Measurements from ENCODE around the gene GSTP1. TPM values are rescaled to one million over a fixed set of nuclear protein-coding genes. Genes with fewer than 3 reads are reported as not detected.
A peak's percentile ranks its signal among the peaks of the same experiment; 100 is the strongest.

The GSTP1 gene
- total and polyA plus RNA-seq, 2 donors from 2014 or later: 800 to 1,687 TPM

DNA sequence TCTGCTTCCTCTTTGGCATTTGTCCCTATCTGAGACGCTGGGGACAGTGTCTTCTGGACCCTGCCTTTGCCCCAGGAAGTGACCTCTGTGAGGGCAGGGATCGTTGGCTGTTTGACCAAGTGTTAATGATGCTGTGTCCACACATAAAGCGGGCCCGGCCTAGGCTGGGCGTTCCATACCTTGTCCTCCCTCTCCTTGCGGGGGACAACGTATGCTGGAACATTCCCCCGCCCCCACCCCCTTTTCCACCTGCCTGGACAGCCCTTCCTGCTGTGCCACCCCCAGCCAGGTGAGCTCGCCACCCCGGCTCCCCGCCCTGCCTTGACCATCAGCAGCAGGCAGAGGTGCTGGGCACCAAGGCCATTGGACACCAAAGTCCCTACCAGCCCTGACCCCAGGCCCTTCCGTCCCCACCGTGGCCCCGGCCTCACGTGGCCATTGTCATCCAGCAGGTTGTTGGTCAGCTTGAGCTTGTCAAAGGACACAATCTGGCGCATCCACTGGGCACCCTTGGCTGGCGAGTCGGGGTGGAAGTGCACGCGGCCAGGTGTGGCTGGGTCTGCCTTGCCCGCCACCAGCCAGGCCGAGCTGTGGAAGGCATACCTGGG, 50.2 kb downstream of the GSTP1 start:
- no peaks in the 10 kb centered on the region for H3K36me3 ChIP-seq (ENCODE audit: control insufficient read depth in 2 of 3, insufficient read depth in 3 of 3, low read length in 3 of 3)
- no peaks in the 10 kb centered on the region for H3K9me3 ChIP-seq (ENCODE audit: control insufficient read depth in 2 of 3, insufficient read depth in 1 of 3, low read length in 3 of 3)
- intact Hi-C loops (cut with DNase I): no loop called here
- H3K4me3 ChIP-seq (ENCODE audit: low read length in 3 of 3): no peak overlapping the region
- no peak for FAIRE-seq
- no peak overlapping the region for H3K27ac ChIP-seq (ENCODE audit: low read depth in 2 of 2, low read length in 2 of 2)
- TF ChIP-seq, protein P1, sequence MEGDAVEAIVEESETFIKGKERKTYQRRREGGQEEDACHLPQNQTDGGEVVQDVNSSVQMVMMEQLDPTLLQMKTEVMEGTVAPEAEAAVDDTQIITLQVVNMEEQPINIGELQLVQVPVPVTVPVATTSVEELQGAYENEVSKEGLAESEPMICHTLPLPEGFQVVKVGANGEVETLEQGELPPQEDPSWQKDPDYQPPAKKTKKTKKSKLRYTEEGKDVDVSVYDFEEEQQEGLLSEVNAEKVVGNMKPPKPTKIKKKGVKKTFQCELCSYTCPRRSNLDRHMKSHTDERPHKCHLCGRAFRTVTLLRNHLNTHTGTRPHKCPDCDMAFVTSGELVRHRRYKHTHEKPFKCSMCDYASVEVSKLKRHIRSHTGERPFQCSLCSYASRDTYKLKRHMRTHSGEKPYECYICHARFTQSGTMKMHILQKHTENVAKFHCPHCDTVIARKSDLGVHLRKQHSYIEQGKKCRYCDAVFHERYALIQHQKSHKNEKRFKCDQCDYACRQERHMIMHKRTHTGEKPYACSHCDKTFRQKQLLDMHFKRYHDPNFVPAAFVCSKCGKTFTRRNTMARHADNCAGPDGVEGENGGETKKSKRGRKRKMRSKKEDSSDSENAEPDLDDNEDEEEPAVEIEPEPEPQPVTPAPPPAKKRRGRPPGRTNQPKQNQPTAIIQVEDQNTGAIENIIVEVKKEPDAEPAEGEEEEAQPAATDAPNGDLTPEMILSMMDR (IDR thresholded peaks at IDR 0.05; ENCODE audit: borderline replicate concordance, extremely low read depth, insufficient read depth): no peak
- no peak overlapping the region for H3K9ac ChIP-seq (ENCODE audit: low read length in 3 of 3)
- peak in 2 of 5 donors; percentile 50 to 67 for DNase-seq
- H3K27me3 ChIP-seq (ENCODE audit: control insufficient read depth, insufficient read depth, low read length): no peaks in the 10 kb centered on the region
- H3K4me1 ChIP-seq (ENCODE audit: control insufficient read depth in 2 of 3, insufficient read depth in 2 of 3, low read depth in 1 of 3, low read length in 3 of 3): peaks cover 0 to 20% (median 6%) of the 10 kb centered on the region in 3 donors

DNA sequence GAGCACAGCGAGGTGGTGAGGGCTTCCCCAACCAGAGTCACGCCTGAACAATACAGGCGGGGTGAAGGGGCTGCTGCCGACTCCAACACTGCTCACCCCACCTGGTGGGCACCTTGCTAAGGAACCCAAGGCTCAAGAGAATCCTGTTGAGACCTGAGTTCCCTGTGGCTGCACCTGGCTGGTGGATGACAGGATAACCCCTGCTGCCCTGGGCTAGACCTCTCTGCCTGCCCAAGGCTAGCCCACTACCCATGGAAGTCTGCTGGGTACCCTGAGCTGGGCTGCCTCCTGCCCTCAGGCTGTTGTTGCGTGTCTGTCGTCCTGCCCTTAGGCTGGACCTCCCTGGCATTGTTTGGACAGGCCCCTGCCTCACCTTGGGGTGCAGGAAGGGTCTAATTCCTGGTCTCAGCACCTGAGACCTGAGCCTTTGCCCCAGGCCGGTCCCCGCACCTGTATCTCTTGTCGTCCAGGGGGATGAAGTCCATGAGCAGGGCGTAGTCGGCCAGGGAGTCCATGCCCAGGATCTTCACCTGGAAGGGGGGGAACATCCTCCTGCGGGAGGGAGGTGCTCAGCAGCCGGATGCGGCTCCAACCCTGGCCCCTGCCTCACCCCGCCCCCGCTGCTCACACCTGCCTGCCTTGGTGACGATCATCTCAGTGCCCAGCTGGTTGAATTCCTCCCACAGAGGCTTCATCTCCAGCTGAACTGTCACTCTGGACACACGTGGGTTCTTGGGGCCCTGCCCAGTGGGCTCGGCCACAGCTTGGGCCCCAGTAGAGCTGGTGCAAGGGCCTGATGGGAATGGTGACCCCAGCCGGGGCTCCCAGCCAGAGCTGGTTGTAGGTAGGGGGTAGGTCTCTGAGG, 51.0 kb downstream of the GSTP1 start:
- Histone ChIP-seq H3K36me3 (ENCODE audit: control insufficient read depth in 2 of 3, insufficient read depth in 3 of 3, low read length in 3 of 3) (no peaks in the 10 kb centered on the region), H3K9me3 (ENCODE audit: control insufficient read depth in 2 of 3, insufficient read depth in 1 of 3, low read length in 3 of 3) (no peaks in the 10 kb centered on the region), H3K27ac (ENCODE audit: low read depth in 2 of 2, low read length in 2 of 2) (peak overlapping the region in 1 of 2 donors; percentile 32), H3K9ac (ENCODE audit: low read length in 3 of 3) (no peak overlapping the region), H3K4me3 (ENCODE audit: low read length in 3 of 3) (no peak overlapping the region), H3K4me1 (ENCODE audit: control insufficient read depth in 2 of 3, insufficient read depth in 2 of 3, low read depth in 1 of 3, low read length in 3 of 3) (peaks cover 0 to 17% (median 6%) of the 10 kb centered on the region in 3 donors), H3K27me3 (ENCODE audit: control insufficient read depth, insufficient read depth, low read length) (no peaks in the 10 kb centered on the region)
- intact Hi-C loops (cut with DNase I): no loop called here
- TF ChIP-seq, protein P1 (IDR thresholded peaks at IDR 0.05; ENCODE audit: borderline replicate concordance, extremely low read depth, insufficient read depth): no peak
- peak in 2 of 5 donors; percentile 48 to 71 for DNase-seq
- FAIRE-seq: no peak

GRCh38 chr11:67635231-67635521, 51.6 kb downstream of the GSTP1 start:
- Histone ChIP-seq H3K4me1 (ENCODE audit: control insufficient read depth in 2 of 3, insufficient read depth in 2 of 3, low read depth in 1 of 3, low read length in 3 of 3) (peaks cover 0 to 17% (median 6%) of the 10 kb centered on the region in 3 donors), H3K36me3 (ENCODE audit: control insufficient read depth in 2 of 3, insufficient read depth in 3 of 3, low read length in 3 of 3) (no peaks in the 10 kb centered on the region), H3K27ac (ENCODE audit: low read depth in 2 of 2, low read length in 2 of 2) (no peak overlapping the region), H3K9ac (ENCODE audit: low read length in 3 of 3) (no peak overlapping the region), H3K4me3 (ENCODE audit: low read length in 3 of 3) (no peak overlapping the region), H3K27me3 (ENCODE audit: control insufficient read depth, insufficient read depth, low read length) (no peaks in the 10 kb centered on the region), H3K9me3 (ENCODE audit: control insufficient read depth in 2 of 3, insufficient read depth in 1 of 3, low read length in 3 of 3) (no peaks in the 10 kb centered on the region)
- FAIRE-seq (no peak), DNase-seq (peak in 1 of 5 donors; percentile 33)
- intact Hi-C loops (cut with DNase I): no loop called here
- TF ChIP-seq, protein P1 (IDR thresholded peaks at IDR 0.05; ENCODE audit: borderline replicate concordance, extremely low read depth, insufficient read depth): no peak

Other genes starting within 250 kb of the GSTP1 start
- gene POLD4, start 230.3 kb upstream of the GSTP1 start, total RNA-seq: 54.4 TPM
- gene POLD4, start 230.3 kb upstream of the GSTP1 start, polyA plus RNA-seq (ENCODE audit: insufficient read depth, low read depth, low replicate concordance): 174 TPM
- gene CLCF1, start 210.2 kb upstream of the GSTP1 start, total RNA-seq: 15.8 TPM
- gene CLCF1, start 210.2 kb upstream of the GSTP1 start, polyA plus RNA-seq (ENCODE audit: insufficient read depth, low read depth, low replicate concordance): 5.7 TPM
- 17.8 TPM for gene RAD9A, start 191.8 kb upstream of the GSTP1 start, total RNA-seq
- 16.4 TPM for gene RAD9A, start 191.8 kb upstream of the GSTP1 start, polyA plus RNA-seq (ENCODE audit: insufficient read depth, low read depth, low replicate concordance)
- gene PPP1CA, start 182.0 kb upstream of the GSTP1 start, total RNA-seq: 155 TPM
- 210 TPM for gene PPP1CA, start 182.0 kb upstream of the GSTP1 start, polyA plus RNA-seq (ENCODE audit: insufficient read depth, low read depth, low replicate concordance)
- 13.9 TPM for gene TBC1D10C, start 179.7 kb upstream of the GSTP1 start, total RNA-seq
- gene TBC1D10C, start 179.7 kb upstream of the GSTP1 start, polyA plus RNA-seq (ENCODE audit: insufficient read depth, low read depth, low replicate concordance): 1.7 TPM
- 1.7 TPM for gene CARNS1, start 168.1 kb upstream of the GSTP1 start, total RNA-seq
- gene CARNS1, start 168.1 kb upstream of the GSTP1 start, polyA plus RNA-seq (ENCODE audit: insufficient read depth, low read depth, low replicate concordance): 0.80 TPM
- gene RPS6KB2, start 155.3 kb upstream of the GSTP1 start, total RNA-seq: 41.3 TPM
- 45.4 TPM for gene RPS6KB2, start 155.3 kb upstream of the GSTP1 start, polyA plus RNA-seq (ENCODE audit: insufficient read depth, low read depth, low replicate concordance)
- 20.3 TPM for gene PTPRCAP, start 146.1 kb upstream of the GSTP1 start, total RNA-seq
- gene PTPRCAP, start 146.1 kb upstream of the GSTP1 start, polyA plus RNA-seq (ENCODE audit: insufficient read depth, low read depth, low replicate concordance): 4.7 TPM
- 121 TPM for gene CORO1B, start 140.3 kb upstream of the GSTP1 start, total RNA-seq
- gene CORO1B, start 140.3 kb upstream of the GSTP1 start, polyA plus RNA-seq (ENCODE audit: insufficient read depth, low read depth, low replicate concordance): 67.2 TPM
- gene GPR152, start 131.1 kb upstream of the GSTP1 start, total RNA-seq: not detected
- not detected for gene GPR152, start 131.1 kb upstream of the GSTP1 start, polyA plus RNA-seq (ENCODE audit: insufficient read depth, low read depth, low replicate concordance)
- 3.1 TPM for gene CABP4, start 128.5 kb upstream of the GSTP1 start, total RNA-seq
- gene CABP4, start 128.5 kb upstream of the GSTP1 start, polyA plus RNA-seq (ENCODE audit: insufficient read depth, low read depth, low replicate concordance): 0.49 TPM
- 65.5 TPM for gene TMEM134, start 114.6 kb upstream of the GSTP1 start, total RNA-seq
- gene TMEM134, start 114.6 kb upstream of the GSTP1 start, polyA plus RNA-seq (ENCODE audit: insufficient read depth, low read depth, low replicate concordance): 127 TPM
- gene AIP, start 100.8 kb upstream of the GSTP1 start, total RNA-seq: 61.5 TPM
- gene AIP, start 100.8 kb upstream of the GSTP1 start, polyA plus RNA-seq (ENCODE audit: insufficient read depth, low read depth, low replicate concordance): 135 TPM
- gene PITPNM1, start 78.4 kb upstream of the GSTP1 start, total RNA-seq: 74.7 TPM
- 19.3 TPM for gene PITPNM1, start 78.4 kb upstream of the GSTP1 start, polyA plus RNA-seq (ENCODE audit: insufficient read depth, low read depth, low replicate concordance)
- 98.4 TPM for gene CDK2AP2, start 75.7 kb upstream of the GSTP1 start, total RNA-seq
- 188 TPM for gene CDK2AP2, start 75.7 kb upstream of the GSTP1 start, polyA plus RNA-seq (ENCODE audit: insufficient read depth, low read depth, low replicate concordance)
- gene CABP2, start 60.4 kb upstream of the GSTP1 start, total RNA-seq: not detected
- not detected for gene CABP2, start 60.4 kb upstream of the GSTP1 start, polyA plus RNA-seq (ENCODE audit: insufficient read depth, low read depth, low replicate concordance)
- gene NDUFV1, start 23.1 kb downstream of the GSTP1 start, total RNA-seq: 191 TPM
- gene NDUFV1, start 23.1 kb downstream of the GSTP1 start, polyA plus RNA-seq (ENCODE audit: insufficient read depth, low read depth, low replicate concordance): 395 TPM
- gene NUDT8, start 46.1 kb downstream of the GSTP1 start, total RNA-seq: 11.9 TPM
- 57.0 TPM for gene NUDT8, start 46.1 kb downstream of the GSTP1 start, polyA plus RNA-seq (ENCODE audit: insufficient read depth, low read depth, low replicate concordance)
- not detected for gene TBX10, start 56.0 kb downstream of the GSTP1 start, total RNA-seq
- gene TBX10, start 56.0 kb downstream of the GSTP1 start, polyA plus RNA-seq (ENCODE audit: insufficient read depth, low read depth, low replicate concordance): not detected
- 7.7 TPM for gene ACY3, start 66.9 kb downstream of the GSTP1 start, total RNA-seq
- 111 TPM for gene ACY3, start 66.9 kb downstream of the GSTP1 start, polyA plus RNA-seq (ENCODE audit: insufficient read depth, low read depth, low replicate concordance)
- 1.6 TPM for gene ALDH3B2, start 90.8 kb downstream of the GSTP1 start, total RNA-seq
- gene ALDH3B2, start 90.8 kb downstream of the GSTP1 start, polyA plus RNA-seq (ENCODE audit: insufficient read depth, low read depth, low replicate concordance): 2.1 TPM